SW 1271 (cell line): ENCODE results near the gene SULT2B1.
"Not testable (repeated sequence)": the region's sequence is repeated elsewhere in the genome, so short reads cannot be mapped to it uniquely, and the experiment has no call there.

ENCODE experiments used
- DNase-seq, 2 experiments: peaks; one replicate each; lab custom pipeline; 2025; lab: John Stamatoyannopoulos, UW

SULT2B1 gene

GRCh38 chr19:48618916-48619691 is 67.1 kb downstream of the SULT2B1 start, which contains the start of the genes RPL18 and SPHK2:
TSS of gene RPL18 (minus strand) at chr19:48619178. CDS start at chr19:48619143, 35 bp downstream.
TSS of gene SPHK2 (plus strand) at chr19:48619506. CDS start at chr19:48620515, 1,009 bp downstream.
- DNase-seq = peak; percentile 91 to 97

GRCh38 chr19:48619692-48620585 is 68.0 kb downstream of the SULT2B1 start:
- no peak for DNase-seq

GRCh38 chr19:48623556-48624066 is 71.6 kb downstream of the SULT2B1 start:
- DNase-seq = no peak

- no peak for DNase-seq
Observed at GRCh38 chr19:48624067-48624594, 72.2 kb downstream of the SULT2B1 start.

- no peak for DNase-seq
Observed at GRCh38 chr19:48624791-48625723, 73.1 kb downstream of the SULT2B1 start.

- DNase-seq = no peak
Observed at GRCh38 chr19:48625891-48626327, 73.9 kb downstream of the SULT2B1 start.

- no peak for DNase-seq
Observed at GRCh38 chr19:48627201-48627864, 75.4 kb downstream of the SULT2B1 start.

- no peak for DNase-seq
Observed at GRCh38 chr19:48627865-48628314, 75.9 kb downstream of the SULT2B1 start.

GRCh38 chr19:48628486-48629296 is 76.7 kb downstream of the SULT2B1 start:
- DNase-seq = no peak

GRCh38 chr19:48629297-48629598 is 77.3 kb downstream of the SULT2B1 start:
- no peak for DNase-seq

- no peak for DNase-seq
Observed at GRCh38 chr19:48629599-48630295, 77.8 kb downstream of the SULT2B1 start.

GRCh38 chr19:48630296-48631063 is 78.5 kb downstream of the SULT2B1 start:
- no peak for DNase-seq

GRCh38 chr19:48631225-48631624 is 79.3 kb downstream of the SULT2B1 start:
- DNase-seq = no peak

GRCh38 chr19:48632286-48632685 is 80.3 kb downstream of the SULT2B1 start:
- not testable (repeated sequence) for DNase-seq

GRCh38 chr19:48632692-48633147 is 80.7 kb downstream of the SULT2B1 start:
- no peak for DNase-seq

- no peak for DNase-seq
Observed at GRCh38 chr19:48633148-48634035, 81.4 kb downstream of the SULT2B1 start.

GRCh38 chr19:48634036-48634342 is 82.0 kb downstream of the SULT2B1 start:
- no peak for DNase-seq
